ENCODE results near the gene MED10. TPM values are rescaled to one million over a fixed set of nuclear protein-coding genes. Genes with fewer than 3 reads are reported as not detected.

MED10 gene
- total RNA-seq, result 29.2 TPM
- long read RNA-seq, transcript MED10-201 (4 exons, 1,141 nt), result major isoform, 53 of 58 reads
- long read RNA-seq, partial matches to known transcripts, result 3 of 58 reads
- long read RNA-seq, other reads (novel, unspliced or antisense), result 2 of 58 reads

- ATAC-seq (peak; percentile 100), DNase-seq (peak; percentile 96)
- intact Hi-C loops (cut with micrococcal nuclease), result no loop called here
Observed at GRCh38 chr5:6377905-6378765, at the start of gene MED10. TSS of gene MED10 (minus strand) at chr5:6378547. CDS start at chr5:6378483, 64 bp downstream.

- ATAC-seq, result no peak
- no peak for DNase-seq
- intact Hi-C loops (cut with micrococcal nuclease), result no loop called here
Observed at GRCh38 chr5:6427694-6428093, 49.3 kb upstream of the MED10 start.

- DNase-seq (no peak), ATAC-seq (no peak)
- intact Hi-C loops (cut with micrococcal nuclease), result no loop called here
Observed at GRCh38 chr5:6424700-6425099, 46.4 kb upstream of the MED10 start.

GRCh38 chr5:6424110-6424659, 45.8 kb upstream of the MED10 start:
- intact Hi-C loops (cut with micrococcal nuclease), result no loop called here
- no peak for ATAC-seq
- no peak for DNase-seq

- ATAC-seq, result peak; percentile 30
- intact Hi-C loops (cut with micrococcal nuclease), result no loop called here
Observed at GRCh38 chr5:6423327-6424109, 45.2 kb upstream of the MED10 start.

GRCh38 chr5:6419340-6419852, 41.0 kb upstream of the MED10 start:
- intact Hi-C loops (cut with micrococcal nuclease), result no loop called here
- DNase-seq (no peak), ATAC-seq (peak; percentile 69)

More at GRCh38 chr5:6423327-6424109, 45.2 kb upstream of the MED10 start:
- no peak for DNase-seq

- no peak for DNase-seq
- intact Hi-C loops (cut with micrococcal nuclease), result no loop called here
- ATAC-seq, result no peak
Observed at GRCh38 chr5:6418679-6419276, 40.4 kb upstream of the MED10 start.

GRCh38 chr5:6417657-6418056, 39.3 kb upstream of the MED10 start:
- no peak for DNase-seq
- intact Hi-C loops (cut with micrococcal nuclease), result no loop called here
- ATAC-seq, result no peak

- intact Hi-C loops (cut with micrococcal nuclease), result no loop called here
- DNase-seq, result no peak
Observed at GRCh38 chr5:6412811-6413210, 34.5 kb upstream of the MED10 start.

GRCh38 chr5:6411141-6411540, 32.8 kb upstream of the MED10 start:
- DNase-seq, result no peak
- intact Hi-C loops (cut with micrococcal nuclease), result no loop called here
- no peak for ATAC-seq

More at GRCh38 chr5:6412811-6413210, 34.5 kb upstream of the MED10 start:
- ATAC-seq, result no peak

- ATAC-seq (no peak), DNase-seq (no peak)
- intact Hi-C loops (cut with micrococcal nuclease), result no loop called here
Observed at GRCh38 chr5:6410421-6410820, 32.1 kb upstream of the MED10 start.

- no peak for DNase-seq
- no peak for ATAC-seq
- intact Hi-C loops (cut with micrococcal nuclease), result no loop called here
Observed at GRCh38 chr5:6408627-6409446, 30.5 kb upstream of the MED10 start.

GRCh38 chr5:6408260-6408596, 29.9 kb upstream of the MED10 start:
- no peak for ATAC-seq
- intact Hi-C loops (cut with micrococcal nuclease), result no loop called here
- no peak for DNase-seq

GRCh38 chr5:6407558-6408259, 29.4 kb upstream of the MED10 start:
- ATAC-seq (no peak), DNase-seq (no peak)
- intact Hi-C loops (cut with micrococcal nuclease), result no loop called here

- intact Hi-C loops (cut with micrococcal nuclease), result no loop called here
- DNase-seq, result no peak
- ATAC-seq, result no peak
Observed at GRCh38 chr5:6405591-6405990, 27.2 kb upstream of the MED10 start.

GRCh38 chr5:6404129-6404528, 25.8 kb upstream of the MED10 start:
- intact Hi-C loops (cut with micrococcal nuclease), result no loop called here
- ATAC-seq (no peak), DNase-seq (no peak)

- intact Hi-C loops (cut with micrococcal nuclease), result no loop called here
- ATAC-seq, result no peak
- DNase-seq, result no peak
Observed at GRCh38 chr5:6403416-6403815, 25.1 kb upstream of the MED10 start.

GRCh38 chr5:6402939-6403338, 24.6 kb upstream of the MED10 start:
- DNase-seq (no peak), ATAC-seq (no peak)
- intact Hi-C loops (cut with micrococcal nuclease), result no loop called here
